Gastrocnemius medialis (tissue), 4 donors: ENCODE results near the gene SLC1A1. TPM values are rescaled to one million over a fixed set of nuclear protein-coding genes. Genes with fewer than 3 reads are reported as not detected.

Source experiments
- ATAC-seq, 2 donors: fragments of 150-250 bp; one replicate each; pipeline ENCODE4 v1.9.1; 2016
- DNase-seq, 2 donors: peaks; one replicate each; pipeline ENCODE4 v3.0.0-alpha.2; 2019
- H3K27ac ChIP-seq, 4 donors: fragments of 200-600 bp; sonication (generic); 1 replicate in 1 of 4; 2 replicates in 3 of 4; pipeline ENCODE4 v1.5.1; 2016 to 2018; ENCODE audit warnings: mild to moderate bottlenecking in 2 of 4, moderate library complexity in 1 of 4
- H3K27me3 ChIP-seq, 3 donors: fragments of 200-600 bp; sonication (generic) in 2 of 3; 1 replicate in 1 of 3; 2 replicates in 2 of 3; pipeline versions ENCODE4 v1.5.1 to v1.6.0; 2016 to 2019; ENCODE audit warnings: mild to moderate bottlenecking in 1 of 3, moderate library complexity in 1 of 3
- H3K36me3 ChIP-seq, 2 donors: fragments of 200-600 bp; sonication (generic) in 1 of 2; one replicate each; pipeline ENCODE4 v1.5.1; 2017 to 2018
- H3K4me1 ChIP-seq, 2 donors: fragments of 200-600 bp; sonication (generic) in 1 of 2; one replicate each; pipeline ENCODE4 v1.5.1; 2016 to 2017; ENCODE audit warnings: mild to moderate bottlenecking in 2 of 2
- H3K4me3 ChIP-seq, 4 donors: fragments of 200-600 bp; sonication (generic) in 3 of 4; 1 replicate in 1 of 4; 2 replicates in 3 of 4; pipeline ENCODE4 v1.5.1; 2016 to 2019; ENCODE audit warnings: mild to moderate bottlenecking in 2 of 4
- H3K9me3 ChIP-seq, 3 donors: fragments of 200-600 bp; sonication (generic) in 2 of 3; 1 replicate in 1 of 3; 2 replicates in 2 of 3; pipeline ENCODE4 v1.5.1; 2016 to 2019
- POLR2A ChIP-seq, 2 donors: fragments of 450-650 bp; IDR thresholded peaks; one replicate each; pipeline ENCODE4 v1.6.1; 2017; ENCODE audit warnings: antibody characterized with exemption in 2 of 2, mild to moderate bottlenecking in 2 of 2, moderate library complexity in 2 of 2
- in situ Hi-C, 4 donors: fragments of 200-750 bp; cut with MboI; loops; one replicate each; pipeline versions ENCODE4 v1.15.0 to v1.8.0; 2017; ENCODE audit warnings: low sequenced_read_pairs in 4 of 4
- intact Hi-C: fragments of 100-400 bp; cut with DNase I; formaldehyde crosslinking; loops from one replicate; pipeline ENCODE4 v1.15.1; 2023; ENCODE audit warnings: low total_unique reads
- total RNA-seq, 4 donors: library from RNA; depleted of rRNA; stranded (reverse); fragments of >200 nt; gene quantifications; one replicate each; pipeline versions ENCODE4 v1.1.0 to v1.2.3, GENCODE V29; 2016
- TF ChIP-seq, protein P1 (sequence below), 5 experiments: fragments of 450-650 bp in 3 of 5; fragments of 200-600 bp in 2 of 5; sonication (generic) in 2 of 5; IDR thresholded peaks in 4 of 5; conservative IDR thresholded peaks in 1 of 5; 1 replicate in 4 of 5; 2 replicates in 1 of 5; pipeline ENCODE4 v1.5.1; 2016 to 2019; ENCODE audit warnings: antibody characterized with exemption in 5 of 5, mild to moderate bottlenecking in 3 of 5, moderate library complexity in 3 of 5

The SLC1A1 gene
- total RNA-seq, 4 donors from 2014 or later = 1.2 to 2.2 (median 1.6) TPM

DNA sequence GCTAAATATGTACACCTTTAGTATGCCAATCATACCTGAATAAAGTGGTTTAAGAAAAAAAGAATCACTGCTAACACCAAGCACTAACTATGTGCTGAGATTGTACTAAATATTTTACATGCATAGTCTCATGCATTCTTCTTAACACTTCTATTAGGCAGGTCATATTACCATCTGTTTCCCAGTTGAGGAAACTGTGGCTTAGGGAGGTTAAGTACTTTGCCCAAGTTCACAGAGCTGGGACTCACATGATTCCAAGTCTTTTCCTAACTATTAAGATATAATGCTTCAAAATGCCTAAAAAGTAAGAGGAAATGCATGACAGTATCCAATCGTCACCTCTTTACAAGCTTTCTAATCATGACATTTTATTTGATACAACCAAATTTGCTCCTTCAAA, 102.6 kb downstream of the SLC1A1 start:
- in situ Hi-C loops (no loop called here), intact Hi-C loops (no loop called here)
- ATAC-seq (no peak), DNase-seq (no peak)
- peaks cover 0 to 4% of the 10 kb centered on the region in 2 donors for H3K4me1 ChIP-seq
- TF ChIP-seq, protein P1, sequence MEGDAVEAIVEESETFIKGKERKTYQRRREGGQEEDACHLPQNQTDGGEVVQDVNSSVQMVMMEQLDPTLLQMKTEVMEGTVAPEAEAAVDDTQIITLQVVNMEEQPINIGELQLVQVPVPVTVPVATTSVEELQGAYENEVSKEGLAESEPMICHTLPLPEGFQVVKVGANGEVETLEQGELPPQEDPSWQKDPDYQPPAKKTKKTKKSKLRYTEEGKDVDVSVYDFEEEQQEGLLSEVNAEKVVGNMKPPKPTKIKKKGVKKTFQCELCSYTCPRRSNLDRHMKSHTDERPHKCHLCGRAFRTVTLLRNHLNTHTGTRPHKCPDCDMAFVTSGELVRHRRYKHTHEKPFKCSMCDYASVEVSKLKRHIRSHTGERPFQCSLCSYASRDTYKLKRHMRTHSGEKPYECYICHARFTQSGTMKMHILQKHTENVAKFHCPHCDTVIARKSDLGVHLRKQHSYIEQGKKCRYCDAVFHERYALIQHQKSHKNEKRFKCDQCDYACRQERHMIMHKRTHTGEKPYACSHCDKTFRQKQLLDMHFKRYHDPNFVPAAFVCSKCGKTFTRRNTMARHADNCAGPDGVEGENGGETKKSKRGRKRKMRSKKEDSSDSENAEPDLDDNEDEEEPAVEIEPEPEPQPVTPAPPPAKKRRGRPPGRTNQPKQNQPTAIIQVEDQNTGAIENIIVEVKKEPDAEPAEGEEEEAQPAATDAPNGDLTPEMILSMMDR (IDR thresholded peaks at IDR 0.05 in 4 of 5, conservative IDR thresholded peaks at IDR 0.05 in 1 of 5) = no peak
- no peak for TF ChIP-seq POLR2A (IDR thresholded peaks at IDR 0.05)
- H3K27ac ChIP-seq = no peak overlapping the region
- no peak overlapping the region for H3K4me3 ChIP-seq
- H3K36me3 ChIP-seq = no peaks in the 10 kb centered on the region
- H3K9me3 ChIP-seq = no peaks in the 10 kb centered on the region
- no peaks in the 10 kb centered on the region for H3K27me3 ChIP-seq

DNA sequence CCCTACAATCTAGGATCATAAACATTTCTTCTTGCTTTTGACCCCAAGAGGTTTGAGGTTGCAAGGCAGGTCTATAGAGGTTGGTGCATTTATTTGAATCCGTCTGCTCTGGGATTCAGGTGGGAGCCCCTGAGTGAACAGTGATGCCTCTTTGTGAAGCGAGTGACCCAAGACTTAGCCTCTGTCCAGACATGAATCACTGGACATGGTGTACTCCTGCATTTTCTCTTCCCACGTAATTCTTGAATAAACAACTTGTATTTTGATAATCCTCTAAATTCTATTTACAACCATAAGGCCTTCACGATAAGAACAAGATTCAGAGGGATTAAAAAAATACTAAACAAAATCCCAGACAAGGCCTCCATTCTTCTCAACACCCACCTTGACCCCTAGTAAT, 104.3 kb downstream of the SLC1A1 start:
- in situ Hi-C loops (no loop called here), intact Hi-C loops (no loop called here)
- ATAC-seq (no peak), DNase-seq (no peak)
- no peak overlapping the region for H3K27ac ChIP-seq
- H3K9me3 ChIP-seq = no peaks in the 10 kb centered on the region
- H3K4me3 ChIP-seq = no peak overlapping the region
- H3K27me3 ChIP-seq = no peaks in the 10 kb centered on the region
- peaks cover 0 to 4% of the 10 kb centered on the region in 2 donors for H3K4me1 ChIP-seq
- TF ChIP-seq POLR2A (IDR thresholded peaks at IDR 0.05) = no peak
- TF ChIP-seq, protein P1 (IDR thresholded peaks at IDR 0.05 in 4 of 5, conservative IDR thresholded peaks at IDR 0.05 in 1 of 5) = no peak
- H3K36me3 ChIP-seq = no peaks in the 10 kb centered on the region

- intact Hi-C loops (no loop called here), in situ Hi-C loops (no loop called here)
- ATAC-seq (no peak), DNase-seq (no peak)
- Histone ChIP-seq H3K4me3 (no peak overlapping the region), H3K27ac (no peak overlapping the region), H3K9me3 (no peaks in the 10 kb centered on the region), H3K36me3 (no peaks in the 10 kb centered on the region), H3K27me3 (no peaks in the 10 kb centered on the region), H3K4me1 (peaks cover 0 to 4% of the 10 kb centered on the region in 2 donors)
- TF ChIP-seq, protein P1 (IDR thresholded peaks at IDR 0.05 in 4 of 5, conservative IDR thresholded peaks at IDR 0.05 in 1 of 5) = no peak
- TF ChIP-seq POLR2A (IDR thresholded peaks at IDR 0.05) = no peak
These were observed 104.7 kb downstream of the SLC1A1 start for GRCh38 chr9:4594994-4595393.

DNA sequence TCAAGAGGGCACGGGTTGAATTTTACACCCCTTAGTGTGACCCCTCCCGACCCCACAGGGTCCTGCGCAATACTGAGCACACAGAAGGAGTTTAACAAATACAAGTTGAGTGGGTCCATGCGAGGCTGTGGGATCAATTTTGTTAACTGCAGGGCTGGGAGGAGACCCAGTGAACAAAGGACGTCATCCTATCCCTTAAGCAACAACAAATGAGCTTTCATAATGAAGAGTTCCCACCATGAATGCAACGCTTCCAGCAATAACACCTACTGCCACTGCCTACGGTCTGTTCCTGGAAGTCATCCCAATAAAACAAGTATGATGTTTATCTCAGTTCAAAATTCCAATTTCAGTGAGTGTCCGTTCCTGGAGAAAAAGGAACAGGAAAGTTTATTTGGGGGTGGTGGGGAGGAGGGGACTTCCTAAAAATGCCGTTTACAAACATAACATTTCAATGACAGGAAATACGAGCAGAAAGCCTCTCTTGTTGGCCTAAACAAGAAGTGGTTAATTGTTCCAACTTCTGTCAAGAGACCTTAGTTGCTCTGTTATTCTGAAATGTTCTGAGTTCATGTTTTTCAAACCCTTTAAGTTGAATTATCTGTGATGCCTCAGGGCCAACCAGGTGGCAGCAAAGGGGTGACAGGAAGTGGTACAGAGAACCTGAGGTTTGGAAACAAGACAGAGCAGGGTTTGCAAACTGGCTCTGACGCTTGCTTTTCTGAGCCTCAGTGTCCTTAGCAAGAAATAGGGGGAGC, 106.1 kb downstream of the SLC1A1 start:
- Histone ChIP-seq H3K9me3 (no peaks in the 10 kb centered on the region), H3K4me3 (no peak overlapping the region), H3K27me3 (no peaks in the 10 kb centered on the region), H3K36me3 (no peaks in the 10 kb centered on the region), H3K4me1 (no peaks in the 10 kb centered on the region), H3K27ac (peak overlapping the region; percentile 8 to 65 (median 44))
- in situ Hi-C loops (no loop called here), intact Hi-C loops (no loop called here)
- DNase-seq (no peak), ATAC-seq (peak in 1 of 2 donors; percentile 23)
- TF ChIP-seq POLR2A (IDR thresholded peaks at IDR 0.05) = no peak
- TF ChIP-seq, protein P1 (IDR thresholded peaks at IDR 0.05 in 4 of 5, conservative IDR thresholded peaks at IDR 0.05 in 1 of 5) = no peak
